Measurements from ENCODE around the gene PVALEF.

PVALEF gene

DNA sequence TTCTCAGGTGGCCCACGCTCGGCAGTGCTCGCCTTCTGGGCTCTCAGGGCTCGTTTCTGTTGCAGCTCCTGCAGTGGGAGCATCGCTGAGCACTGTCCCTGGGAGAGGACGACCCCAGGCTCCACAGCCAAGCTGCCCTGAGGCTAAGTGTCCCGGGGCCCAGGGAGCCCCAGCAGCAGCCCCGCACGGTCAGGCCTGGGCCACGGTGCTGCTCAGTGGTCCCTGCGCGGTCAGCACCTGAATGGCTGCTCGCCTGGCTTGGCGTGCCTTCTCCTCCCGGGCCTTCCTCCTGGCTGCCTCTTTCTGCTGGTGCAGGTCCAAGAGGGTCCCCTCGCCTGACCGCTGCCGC, 34.1 kb downstream of the PVALEF start:
- no peak for DNase-seq

DNA sequence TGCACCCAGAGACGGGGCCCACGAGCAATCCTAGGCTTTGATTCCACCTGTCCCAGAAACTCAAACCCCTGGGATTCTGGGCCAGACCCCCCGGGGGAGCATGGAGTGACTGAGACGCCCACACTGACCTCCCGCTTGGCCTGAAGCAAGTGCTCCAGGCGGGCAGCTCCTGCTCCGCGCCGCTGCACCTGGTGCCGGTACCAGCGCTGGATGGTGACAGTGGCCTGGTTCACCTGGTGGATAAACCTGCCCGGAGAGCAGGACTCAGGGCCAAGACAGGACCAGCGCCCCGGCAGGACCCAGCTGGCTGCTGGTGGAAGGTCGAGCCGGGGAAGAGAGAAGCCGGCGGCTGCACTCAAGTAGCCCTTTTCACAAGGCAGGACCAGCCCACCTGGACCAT, 34.9 kb downstream of the PVALEF start:
- DNase-seq, result no peak

- no peak for DNase-seq
Measured at GRCh38 chr17:81200695-81201580, 35.6 kb downstream of the PVALEF start.

DNA sequence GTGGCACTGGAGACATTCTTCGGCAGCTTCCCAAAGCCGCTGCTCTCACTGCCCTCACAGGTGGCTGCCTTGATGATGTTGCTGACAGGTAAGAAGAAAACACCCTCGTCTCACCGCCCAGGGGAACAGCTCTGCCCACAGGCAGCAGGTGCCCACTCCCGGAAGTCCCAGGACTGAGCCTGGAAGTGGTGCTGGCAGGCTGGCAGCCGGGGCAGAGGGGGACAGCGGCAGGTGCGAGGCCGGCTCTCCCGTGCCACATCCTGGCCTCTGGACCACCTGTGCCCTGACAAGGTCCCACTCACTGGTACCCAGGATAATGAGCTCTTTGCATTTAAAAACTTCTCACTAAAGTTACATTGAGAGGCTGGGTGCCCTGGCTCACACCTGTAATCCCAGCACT, 37.0 kb downstream of the PVALEF start:
- no peak for DNase-seq

GRCh38 chr17:81203136-81203535, 37.8 kb downstream of the PVALEF start:
- no peak for DNase-seq

DNA sequence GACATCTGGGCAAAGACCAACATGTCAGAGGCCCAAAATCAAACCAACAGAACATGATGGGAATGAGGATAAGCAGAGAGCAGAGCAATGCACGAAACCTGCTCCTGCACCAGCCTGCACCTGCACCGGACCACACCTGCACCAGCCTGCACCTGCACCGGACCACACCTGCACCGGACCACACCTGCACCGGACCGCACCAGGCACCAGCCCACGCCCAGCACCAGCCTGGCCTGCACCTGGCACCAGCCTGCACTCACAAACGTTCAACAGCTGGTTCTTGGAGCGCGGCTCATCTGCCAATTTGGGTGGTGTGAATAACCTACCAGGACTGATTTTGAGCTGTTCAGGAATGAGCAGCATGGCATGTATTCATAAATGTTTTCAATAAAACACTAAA, 39.3 kb downstream of the PVALEF start:
- DNase-seq, result no peak

- no peak for DNase-seq
Measured at GRCh38 chr17:81206166-81206565, 40.9 kb downstream of the PVALEF start.

- no peak for DNase-seq
Measured at GRCh38 chr17:81206657-81207056, 41.4 kb downstream of the PVALEF start.

DNA sequence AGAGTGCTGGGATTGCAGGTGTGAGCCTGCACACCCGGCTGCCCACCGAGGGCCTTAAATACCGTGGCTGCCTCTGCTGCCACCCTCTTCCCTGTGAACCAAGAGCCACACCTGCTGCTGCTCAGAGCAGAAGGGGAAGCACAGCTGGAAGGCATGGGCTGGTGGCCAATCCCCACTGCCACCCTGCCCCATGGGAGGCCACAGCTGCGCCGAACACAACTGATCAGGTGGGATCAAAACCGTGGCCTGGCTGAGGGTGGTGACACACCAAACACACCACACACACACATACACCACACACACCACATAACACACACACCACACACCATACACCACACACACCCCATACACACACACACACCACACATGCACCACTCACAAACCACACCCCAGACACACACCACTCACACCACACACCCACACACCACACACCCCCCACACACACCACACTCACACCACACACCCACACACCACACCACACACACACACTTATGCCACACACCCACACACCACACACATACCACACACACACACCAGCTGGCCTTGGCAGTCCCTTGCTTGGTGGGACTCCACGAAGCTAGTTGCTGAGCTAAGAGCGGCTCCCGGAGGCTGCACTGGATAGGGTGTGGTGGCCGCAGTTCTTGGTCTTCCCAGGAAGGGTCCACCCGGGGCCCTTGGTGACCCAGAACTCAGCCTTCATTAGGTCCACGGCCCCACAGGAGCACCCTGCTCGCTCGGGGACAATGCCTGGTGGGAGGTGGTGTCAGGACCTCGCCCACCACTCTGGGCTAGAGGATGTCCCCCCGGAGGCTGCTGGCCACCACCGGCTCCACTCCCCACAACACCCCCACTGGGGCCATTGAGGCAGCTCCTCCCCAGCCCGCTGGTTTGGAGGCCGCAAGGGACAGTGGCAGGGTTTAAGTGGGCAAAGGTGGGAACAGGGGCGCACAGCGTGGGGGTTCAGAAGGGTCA, 42.6 kb downstream of the PVALEF start:
- no peak for DNase-seq

DNA sequence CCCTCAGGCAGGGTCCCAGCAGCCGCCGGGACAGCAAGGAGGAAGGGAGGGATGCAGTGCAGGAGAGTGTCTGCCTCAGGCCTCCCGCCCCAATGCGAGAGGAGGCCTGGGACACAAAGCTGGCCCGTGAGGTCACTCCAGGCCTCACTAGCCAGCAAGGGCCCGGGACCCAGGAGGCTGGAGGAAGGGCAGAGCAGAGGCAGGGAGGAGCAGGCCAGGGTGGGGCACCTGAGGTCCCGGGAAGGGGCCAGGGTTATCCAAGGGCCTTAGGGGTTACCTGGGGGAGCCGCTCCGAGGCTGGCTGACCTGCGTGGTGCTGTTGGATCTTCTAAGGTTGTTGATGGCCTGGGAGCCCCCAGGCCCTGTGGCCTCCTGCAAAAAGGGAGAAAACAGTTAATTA, 43.3 kb downstream of the PVALEF start:
- no peak for DNase-seq

- no peak for DNase-seq
Measured at GRCh38 chr17:81209141-81209540, 43.8 kb downstream of the PVALEF start.

DNA sequence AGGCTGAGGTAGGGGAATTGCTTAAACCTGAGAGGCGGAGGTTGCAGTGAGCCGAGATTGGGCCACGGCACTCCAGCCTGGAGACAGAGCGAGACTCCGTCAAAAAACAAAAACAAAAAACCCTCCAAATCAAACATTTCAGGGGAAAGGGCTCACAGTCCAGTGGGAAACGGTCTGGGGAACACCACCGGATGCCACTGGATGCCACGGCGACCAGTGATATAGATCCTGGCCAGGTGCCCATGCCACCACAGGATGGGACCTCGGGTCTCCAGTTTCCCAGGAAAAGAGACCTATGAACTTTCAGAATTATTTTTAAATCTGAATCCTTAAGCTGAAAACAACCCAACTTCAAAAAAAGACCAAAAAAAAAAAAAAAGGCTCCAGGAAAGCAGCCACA, 45.2 kb downstream of the PVALEF start:
- no peak for DNase-seq

- DNase-seq, result no peak
Measured at GRCh38 chr17:81210868-81211267, 45.6 kb downstream of the PVALEF start.

DNA sequence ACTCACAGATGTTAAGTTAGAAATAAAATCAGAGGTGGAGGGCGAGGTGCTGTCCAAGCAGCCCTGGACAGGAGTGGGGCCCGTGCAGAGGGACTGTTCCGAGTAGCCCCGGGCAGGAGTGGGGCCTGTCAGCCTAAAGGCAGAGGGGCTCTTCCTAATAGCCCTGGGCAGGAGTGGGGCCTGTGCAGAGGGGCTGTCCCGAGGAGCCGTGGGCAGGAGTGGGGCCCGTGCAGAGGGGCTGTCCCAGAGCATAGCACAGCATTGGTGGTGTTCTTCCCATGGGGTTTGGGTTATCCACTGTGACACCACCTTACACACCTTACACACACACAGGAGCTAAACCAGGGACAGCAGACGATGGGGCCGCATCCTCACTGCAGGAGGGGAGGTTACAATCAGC, 47.1 kb downstream of the PVALEF start:
- no peak for DNase-seq

GRCh38 chr17:81213978-81214377, 48.7 kb downstream of the PVALEF start:
- DNase-seq, result no peak

- no peak for DNase-seq
Measured at GRCh38 chr17:81217491-81217890, 52.2 kb downstream of the PVALEF start.

DNA sequence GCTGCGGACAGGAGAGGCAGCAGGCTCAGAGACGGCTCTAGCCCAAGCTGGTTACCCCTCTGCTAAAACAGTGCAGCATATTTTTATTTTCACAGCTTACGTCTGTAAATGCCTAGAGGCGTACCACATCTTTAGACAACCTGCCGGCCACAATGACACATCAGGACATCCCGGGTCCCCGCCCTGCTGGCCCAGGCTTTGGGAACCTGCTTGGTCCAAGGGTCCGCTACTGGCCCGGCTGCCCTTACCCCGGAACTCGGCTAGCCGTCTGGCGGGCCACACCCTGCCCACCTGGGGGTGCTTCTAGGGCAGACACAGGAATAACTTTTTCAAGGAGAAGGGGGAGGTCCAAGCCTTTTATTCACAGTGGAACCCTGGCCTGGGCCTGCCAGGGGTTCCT, 53.2 kb downstream of the PVALEF start:
- no peak for DNase-seq

DNA sequence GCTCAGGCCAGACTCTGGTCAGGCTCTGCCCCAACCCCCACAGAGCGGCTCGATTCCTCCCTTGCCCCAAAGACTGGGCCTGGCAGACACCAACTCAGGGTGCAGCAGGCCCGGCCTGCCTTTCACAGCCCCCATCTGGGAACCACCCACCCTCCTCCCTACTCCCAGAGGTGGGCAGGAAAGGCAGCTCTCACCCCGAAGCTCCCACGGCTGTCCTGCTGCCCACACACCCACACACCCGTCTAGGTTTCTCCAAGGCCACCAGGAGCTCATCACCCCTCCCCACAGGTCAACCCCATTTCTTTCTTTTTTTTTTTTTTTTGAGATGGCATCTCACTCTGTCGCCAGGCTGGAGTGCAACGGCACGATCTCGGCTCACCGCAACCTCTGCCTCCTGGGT, 53.7 kb downstream of the PVALEF start:
- DNase-seq, result no peak

GRCh38 chr17:81219476-81220180, 54.3 kb downstream of the PVALEF start:
- no peak for DNase-seq

- no peak for DNase-seq
Measured at GRCh38 chr17:81221371-81221841, 56.1 kb downstream of the PVALEF start.

DNA sequence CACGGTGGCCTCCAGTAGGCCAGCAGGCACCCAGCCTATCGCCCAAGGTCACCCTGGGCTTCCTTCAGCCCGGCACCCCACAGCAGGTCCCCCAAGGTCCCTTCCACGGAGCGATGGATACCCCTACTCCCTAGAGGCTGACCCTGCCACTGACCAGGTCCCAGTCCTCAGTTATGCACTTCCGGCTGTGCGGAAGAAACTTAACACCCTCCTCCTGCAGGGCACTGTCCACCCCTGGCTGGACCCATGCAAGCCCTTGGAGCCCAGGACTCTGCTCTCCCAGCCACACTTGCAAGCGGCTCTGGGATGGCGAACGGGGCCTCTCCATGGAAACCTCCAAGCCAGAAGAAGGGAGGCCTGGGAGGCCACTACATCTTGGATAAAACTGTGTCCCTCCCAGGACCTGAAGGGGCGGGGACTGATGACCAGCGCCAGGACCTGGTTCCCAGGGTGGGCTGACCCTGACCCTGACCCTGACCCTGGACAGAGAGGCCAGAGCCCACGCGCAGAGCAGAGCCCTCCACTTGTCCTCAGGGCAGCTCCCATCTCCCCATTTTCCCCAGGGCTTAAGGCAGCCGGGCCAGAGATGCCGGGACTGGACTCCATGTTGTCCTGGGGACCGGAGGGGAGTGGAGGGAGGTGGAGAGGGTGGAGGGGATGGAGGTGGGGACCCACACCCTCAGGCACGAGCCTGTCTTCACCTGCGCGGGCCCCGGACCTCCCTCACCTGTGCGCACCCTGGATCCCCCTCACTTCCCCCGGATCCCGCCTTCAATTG, 56.7 kb downstream of the PVALEF start:
- DNase-seq, result no peak

DNA sequence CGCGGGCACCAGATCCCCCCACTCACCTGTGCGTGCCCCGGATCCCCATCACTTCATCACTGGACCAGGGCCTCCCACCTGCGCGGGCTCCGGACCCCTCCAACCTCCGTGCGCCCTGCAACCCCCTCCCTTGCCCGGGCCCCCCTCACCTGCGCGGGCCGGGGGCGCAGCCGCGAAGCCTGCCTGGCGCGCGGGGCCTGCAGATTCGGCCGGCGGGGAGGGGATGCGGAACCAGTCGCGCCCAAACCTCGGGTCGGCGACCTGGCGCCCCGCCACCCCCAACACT, 57.3 kb downstream of the PVALEF start:
- no peak for DNase-seq
